ENCODE data around the gene NOL3. TPM values are rescaled to one million over a fixed set of nuclear protein-coding genes. Genes with fewer than 3 reads are reported as not detected.

NOL3 gene
- total and polyA plus RNA-seq, 2 donors (not counting 3 experiments of a cell fraction or from before 2014, with no cell fraction given) = 16.0 to 19.4 TPM

DNA sequence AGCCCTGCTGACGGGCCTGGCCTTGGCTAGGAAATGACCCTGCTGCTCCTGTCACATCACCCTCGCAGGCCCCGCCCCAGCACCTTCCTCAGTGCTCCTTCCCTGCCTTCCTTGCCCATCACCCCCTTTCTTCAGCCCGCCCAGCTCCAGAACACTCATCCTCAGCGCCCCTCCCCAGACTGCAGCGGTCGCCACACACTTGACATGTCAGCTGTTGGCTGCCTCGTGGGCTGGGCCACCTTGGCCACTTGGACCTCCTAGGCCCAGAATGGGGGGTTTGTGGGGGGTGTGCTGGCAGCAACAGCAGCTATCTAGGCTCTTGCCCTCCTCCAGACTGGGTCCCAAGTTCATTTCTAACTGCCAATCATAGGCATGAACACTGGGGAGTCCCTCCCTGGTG, 39.2 kb downstream of the NOL3 start:
- Histone ChIP-seq H3K4me2 (ENCODE audit: insufficient read depth, low read length) (no peak overlapping the region), H3K27me3 (ENCODE audit: control insufficient read depth in 2 of 2, insufficient read depth in 2 of 2, low read length in 2 of 2) (no peaks in the 10 kb centered on the region), H3K36me3 (ENCODE audit: control insufficient read depth in 2 of 2, extremely low read depth in 1 of 2, insufficient read depth in 2 of 2, low read length in 2 of 2) (no peaks in the 10 kb centered on the region), H3K9me1 (replicated peaks; ENCODE audit: control insufficient read depth, extremely low read depth, insufficient read depth, low read length) (no peaks in the 10 kb centered on the region), H4K20me1 (replicated peaks; ENCODE audit: control insufficient read depth, extremely low read depth, insufficient read depth, low read length) (no peaks in the 10 kb centered on the region), H3K27ac (ENCODE audit: insufficient read depth, low read depth, low read length) (no peak overlapping the region), H3K4me1 (ENCODE audit: control insufficient read depth, extremely low read depth, insufficient read depth, low read length) (peaks cover 5% of the 10 kb centered on the region), H3K4me3 (replicated peaks in 1 of 3; ENCODE audit: insufficient read depth in 1 of 3, low read depth in 1 of 3, low read length in 3 of 3) (no peak overlapping the region), H3K9me3 (replicated peaks; ENCODE audit: control insufficient read depth, insufficient read depth, low read length) (no peaks in the 10 kb centered on the region), H3K79me2 (ENCODE audit: control insufficient read depth, insufficient read depth, low read length) (no peaks in the 10 kb centered on the region), H2AFZ (ENCODE audit: low read depth, low read length) (no peak overlapping the region), H3K9ac (replicated peaks; ENCODE audit: extremely low read depth, insufficient read depth, low read length) (no peak overlapping the region)
- intact Hi-C loops (cut with micrococcal nuclease) (no loop called here), dilution Hi-C loops (cut with MboI; ENCODE audit: extremely low pct_ligation_motif_present, low sequenced_read_pairs) (no loop called here)
- BruUV-seq (replicated peaks) = no TSS peak
- CTCF ChIA-PET = interaction anchor here (0.8 to 1.9 kb wide), 4 partner anchors 10 to 54 kb away, joined by 3 to 10 read pairs (median 3); partner anchors contain the start of gene ELMO3
- no peak for TF ChIP-seq MYC (IDR thresholded peaks at IDR 0.05; ENCODE audit: low read depth, low read length)
- no peak for TF ChIP-seq CTCF (IDR thresholded peaks at IDR 0.05; ENCODE audit: extremely low read depth in 1 of 2, insufficient read depth in 1 of 2, low read depth in 1 of 2, low read length in 2 of 2)
- no peak for TF ChIP-seq POLR2A (IDR thresholded peaks at IDR 0.05; ENCODE audit: low read depth, low read length)
- TF ChIP-seq, protein P1, sequence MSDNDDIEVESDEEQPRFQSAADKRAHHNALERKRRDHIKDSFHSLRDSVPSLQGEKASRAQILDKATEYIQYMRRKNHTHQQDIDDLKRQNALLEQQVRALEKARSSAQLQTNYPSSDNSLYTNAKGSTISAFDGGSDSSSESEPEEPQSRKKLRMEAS (IDR thresholded peaks at IDR 0.05; ENCODE audit: insufficient read depth, insufficient read length) = no peak
- no peak for TF ChIP-seq EZH2 (IDR thresholded peaks at IDR 0.05; ENCODE audit: borderline replicate concordance, low read depth, low read length, severe bottlenecking)
- TF ChIP-seq FOS (IDR thresholded peaks at IDR 0.05; ENCODE audit: borderline replicate concordance, insufficient read depth, low read length) = no peak
- no peak for TF ChIP-seq JUN (IDR thresholded peaks at IDR 0.05; ENCODE audit: borderline replicate concordance, insufficient read depth, insufficient read length, low read depth)
- TF ChIP-seq GATA2 (IDR thresholded peaks at IDR 0.05; ENCODE audit: insufficient read depth, insufficient read length, low read depth, low read length) = no peak
- TF ChIP-seq POLR2AphosphoS5 (IDR thresholded peaks at IDR 0.05; ENCODE audit: insufficient read depth, low read depth, low read length) = no peak
- POLR2A ChIA-PET = no interaction called here
- DNase-seq (ENCODE audit: low read depth, low spot score) = no peak
- FAIRE-seq = no peak
